B cell (primary cell): ENCODE data around the gene RNF220.

Source experiments
- EZH2 ChIP-seq: IDR thresholded peaks from 2 replicates; pipeline ENCODE4 v1.6.1; 2012; ENCODE audit warnings: borderline replicate concordance, low read depth, mild to moderate bottlenecking, moderate library complexity, low read length; ENCODE audit not compliant: insufficient read depth, poor library complexity, severe bottlenecking
- TF ChIP-seq, protein P1 (sequence below): fragments of 200-600 bp; IDR thresholded peaks from one replicate; pipeline ENCODE4 v1.8.0; 2022; ENCODE audit warnings: antibody characterized with exemption, mild to moderate bottlenecking

GRCh38 chr1:44625348-44625747 is 220.3 kb downstream of the RNF220 start:
- TF ChIP-seq, protein P1, sequence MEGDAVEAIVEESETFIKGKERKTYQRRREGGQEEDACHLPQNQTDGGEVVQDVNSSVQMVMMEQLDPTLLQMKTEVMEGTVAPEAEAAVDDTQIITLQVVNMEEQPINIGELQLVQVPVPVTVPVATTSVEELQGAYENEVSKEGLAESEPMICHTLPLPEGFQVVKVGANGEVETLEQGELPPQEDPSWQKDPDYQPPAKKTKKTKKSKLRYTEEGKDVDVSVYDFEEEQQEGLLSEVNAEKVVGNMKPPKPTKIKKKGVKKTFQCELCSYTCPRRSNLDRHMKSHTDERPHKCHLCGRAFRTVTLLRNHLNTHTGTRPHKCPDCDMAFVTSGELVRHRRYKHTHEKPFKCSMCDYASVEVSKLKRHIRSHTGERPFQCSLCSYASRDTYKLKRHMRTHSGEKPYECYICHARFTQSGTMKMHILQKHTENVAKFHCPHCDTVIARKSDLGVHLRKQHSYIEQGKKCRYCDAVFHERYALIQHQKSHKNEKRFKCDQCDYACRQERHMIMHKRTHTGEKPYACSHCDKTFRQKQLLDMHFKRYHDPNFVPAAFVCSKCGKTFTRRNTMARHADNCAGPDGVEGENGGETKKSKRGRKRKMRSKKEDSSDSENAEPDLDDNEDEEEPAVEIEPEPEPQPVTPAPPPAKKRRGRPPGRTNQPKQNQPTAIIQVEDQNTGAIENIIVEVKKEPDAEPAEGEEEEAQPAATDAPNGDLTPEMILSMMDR, result no peak
- TF ChIP-seq EZH2, result no peak
